ENCODE data around the gene CD164L2. TPM values are rescaled to one million over a fixed set of nuclear protein-coding genes. Genes with fewer than 3 reads are reported as not detected.

Gene CD164L2
- total RNA-seq, 1 donor from 2014 or later = 0.16 TPM

- intact Hi-C loops (cut with micrococcal nuclease) = no loop called here
- POLR2A ChIA-PET = no interaction called here
Measured at GRCh38 chr1:27331426-27331825, 51.7 kb downstream of the CD164L2 start.

GRCh38 chr1:27330786-27331185, 52.3 kb downstream of the CD164L2 start:
- H3K4me1 Mint-ChIP-seq = peaks cover 48% of the 10 kb centered on the region
- no peaks in the 10 kb centered on the region for H3K27me3 Mint-ChIP-seq
- H3K4me3 Mint-ChIP-seq = no peak overlapping the region
- H3K9me3 Mint-ChIP-seq = no peaks in the 10 kb centered on the region
- TF ChIP-seq CTCF (IDR thresholded peaks at IDR 0.05) = no peak
- peaks cover 85% of the 10 kb centered on the region for H3K36me3 Mint-ChIP-seq (ENCODE audit: low read depth)
- ChIA-PET CTCF (no interaction called here), POLR2A (no interaction called here)
- no peak overlapping the region for H3K27ac Mint-ChIP-seq
- DNase-seq = no peak
- no peak for ATAC-seq (ENCODE audit: low read depth)
- intact Hi-C loops (cut with micrococcal nuclease) = no loop called here

More at GRCh38 chr1:27331426-27331825, 51.7 kb downstream of the CD164L2 start:
- peaks cover 85% of the 10 kb centered on the region for H3K36me3 Mint-ChIP-seq (ENCODE audit: low read depth)
- H3K27ac Mint-ChIP-seq = no peak overlapping the region
- no peaks in the 10 kb centered on the region for H3K9me3 Mint-ChIP-seq
- H3K27me3 Mint-ChIP-seq = no peaks in the 10 kb centered on the region
- H3K4me1 Mint-ChIP-seq = peaks cover 42% of the 10 kb centered on the region
- CTCF ChIA-PET = interaction anchor here (1.6 to 3.7 kb wide), 2 partner anchors 18 to 32 kb away, joined by 11 to 24 read pairs; no protein-coding TSS in a partner anchor
- H3K4me3 Mint-ChIP-seq = no peak overlapping the region
- DNase-seq (no peak), ATAC-seq (ENCODE audit: low read depth) (no peak)
- no peak for TF ChIP-seq CTCF (IDR thresholded peaks at IDR 0.05)

Other genes starting within 250 kb of the CD164L2 start
- gene SLC9A1, start 228.2 kb downstream of the CD164L2 start, total RNA-seq = 12.2 and 13.6 TPM in 2 replicates
- gene WDTC1, start 148.7 kb downstream of the CD164L2 start, total RNA-seq = 62.8 and 65.1 TPM in 2 replicates
- gene TMEM222, start 61.2 kb downstream of the CD164L2 start, total RNA-seq = 39.3 and 43.0 TPM in 2 replicates
- 76.0 and 81.9 TPM in 2 replicates for gene SYTL1, start 41.3 kb downstream of the CD164L2 start, total RNA-seq
- 4.6 and 7.4 TPM in 2 replicates for gene MAP3K6, start 16.4 kb downstream of the CD164L2 start, total RNA-seq
- not detected in 2 replicates for gene FCN3, start 8.5 kb downstream of the CD164L2 start, total RNA-seq
- 0.11 TPM in 1 of 2 replicates, not detected in the other for gene GPR3, start 9.3 kb upstream of the CD164L2 start, total RNA-seq
- gene WASF2, start 106.8 kb upstream of the CD164L2 start, total RNA-seq = 136 and 137 TPM in 2 replicates
- gene AHDC1, start 220.8 kb upstream of the CD164L2 start, total RNA-seq = 22.4 and 23.3 TPM in 2 replicates

Data from activated B cell treated with CpG ODN at 0.5 μM for 24 hours (primary cell).